Gastroesophageal sphincter (tissue), 3 donors: ENCODE measurements around the gene EMP2.

Experiments used
- CTCF ChIP-seq, 4 experiments: fragments of 200-600 bp in 2 of 4; fragments of 450-650 bp in 2 of 4; sonication (generic) in 1 of 4; IDR thresholded peaks; one replicate each; pipeline ENCODE4 v1.5.1; 2017 to 2019; ENCODE audit warnings: antibody characterized with exemption in 4 of 4, mild to moderate bottlenecking in 2 of 4, moderate library complexity in 2 of 4
- POLR2A ChIP-seq, 2 donors: fragments of 450-650 bp; IDR thresholded peaks; one replicate each; pipeline ENCODE4 v1.6.1; 2017; ENCODE audit warnings: antibody characterized with exemption in 2 of 2, mild to moderate bottlenecking in 2 of 2, moderate library complexity in 1 of 2

- no peak for TF ChIP-seq CTCF (IDR thresholded peaks at IDR 0.05)
- no peak for TF ChIP-seq POLR2A (IDR thresholded peaks at IDR 0.05)
Measured at GRCh38 chr16:10510279-10510678, 70.1 kb downstream of the EMP2 start.
